CD14-positive monocyte (primary cell): ENCODE results near the gene MIAT. TPM values are rescaled to one million over a fixed set of nuclear protein-coding genes. Genes with fewer than 3 reads are reported as not detected.

Source experiments
- DNase-seq, 3 donors: peaks; one replicate each; pipeline ENCODE4 v3.0.0-alpha.2; 2011 to 2022
- H2AFZ ChIP-seq: 2 replicates; pipeline ENCODE4 v1.6.0; 2012; ENCODE audit warnings: mild to moderate bottlenecking, low read depth, low read length, inconsistent platforms; ENCODE audit not compliant: insufficient read depth, poor library complexity, severe bottlenecking
- H3K27ac ChIP-seq, 2 donors: 1 replicate in 1 of 2; 2 replicates in 1 of 2; pipeline ENCODE4 v1.5.1; 2012 to 2013; ENCODE audit warnings: low read length in 2 of 2, control low read depth in 1 of 2, inconsistent platforms in 1 of 2, low read depth in 1 of 2, mild to moderate bottlenecking in 1 of 2
- H3K27me3 ChIP-seq, 2 donors: one replicate each; pipeline versions ENCODE4 v1.6.0 to v1.6.1; 2011 to 2013; ENCODE audit warnings: low read length in 2 of 2; ENCODE audit not compliant: control insufficient read depth in 2 of 2, insufficient read depth in 2 of 2
- H3K36me3 ChIP-seq, 2 donors: replicated peaks in 1 of 2; 1 replicate in 1 of 2; 2 replicates in 1 of 2; pipeline versions ENCODE4 v1.5.1 to v1.6.1; 2012 to 2013; ENCODE audit warnings: low read length in 2 of 2, control low read depth in 1 of 2, inconsistent platforms in 1 of 2, mild to moderate bottlenecking in 1 of 2; ENCODE audit not compliant: insufficient read depth in 2 of 2, control insufficient read depth in 1 of 2
- H3K4me1 ChIP-seq, 2 donors: 1 replicate in 1 of 2; 2 replicates in 1 of 2; pipeline versions ENCODE4 v1.5.1 to v1.6.1; 2012 to 2013; ENCODE audit warnings: low read length in 2 of 2, control low read depth in 1 of 2, inconsistent platforms in 1 of 2, mild to moderate bottlenecking in 1 of 2, moderate library complexity in 1 of 2; ENCODE audit not compliant: insufficient read depth in 2 of 2, control insufficient read depth in 1 of 2
- H3K4me2 ChIP-seq: replicated peaks from 2 replicates; pipeline ENCODE3; 2012; ENCODE audit warnings: low read length, moderate library complexity, mild to moderate bottlenecking; ENCODE audit not compliant: poor library complexity, severe bottlenecking; ENCODE audit errors: extremely low read depth
- H3K4me3 ChIP-seq, 3 experiments: fragments of 200-600 bp in 1 of 3; sonication (generic) in 1 of 3; replicated peaks in 1 of 3; 1 replicate in 2 of 3; 2 replicates in 1 of 3; pipeline ENCODE4 v1.5.1; 2011 to 2013; ENCODE audit warnings: low read length in 3 of 3, mild to moderate bottlenecking in 3 of 3, control low read depth in 2 of 3, low read depth in 2 of 3, inconsistent platforms in 1 of 3, moderate library complexity in 1 of 3
- H3K79me2 ChIP-seq: 2 replicates; pipeline ENCODE4 v1.6.0; 2012; ENCODE audit warnings: mild to moderate bottlenecking, control low read depth, inconsistent platforms, low read length, moderate library complexity; ENCODE audit not compliant: insufficient read depth
- H3K9ac ChIP-seq: 2 replicates; pipeline ENCODE4 v1.6.0; 2017; ENCODE audit warnings: low read length, mild to moderate bottlenecking; ENCODE audit not compliant: insufficient read depth, poor library complexity, severe bottlenecking
- H3K9me3 ChIP-seq, 2 donors: replicated peaks in 1 of 2; 1 replicate in 1 of 2; 2 replicates in 1 of 2; pipeline versions ENCODE4 v1.5.1 to v1.6.1; 2012 to 2013; ENCODE audit warnings: low read length in 2 of 2, control low read depth in 1 of 2; ENCODE audit not compliant: control insufficient read depth in 1 of 2, insufficient read depth in 1 of 2
- H4K20me1 ChIP-seq: 2 replicates; pipeline ENCODE4 v1.6.0; 2012; ENCODE audit warnings: mild to moderate bottlenecking, low read length, control low read depth, moderate library complexity; ENCODE audit not compliant: insufficient read depth
- H3K27ac Mint-ChIP-seq, 7 donors: one replicate each; pipeline ENCODE4 v1.8.0; 2020; ENCODE audit warnings: mild to moderate bottlenecking in 7 of 7, mixed read lengths in 7 of 7, moderate library complexity in 6 of 7, inconsistent platforms in 2 of 7
- H3K27me3 Mint-ChIP-seq, 3 donors: one replicate each; pipeline ENCODE4 v1.8.0; 2021 to 2022; ENCODE audit warnings: low read depth in 3 of 3, mild to moderate bottlenecking in 3 of 3, mixed read lengths in 3 of 3, moderate library complexity in 3 of 3, inconsistent platforms in 1 of 3
- H3K36me3 Mint-ChIP-seq, 2 donors: one replicate each; pipeline ENCODE4 v1.8.0; 2020; ENCODE audit warnings: mixed read lengths in 2 of 2, inconsistent platforms in 1 of 2, mild to moderate bottlenecking in 1 of 2
- H3K4me1 Mint-ChIP-seq: one replicate; pipeline ENCODE4 v1.8.0; 2020; ENCODE audit warnings: mild to moderate bottlenecking, mixed read lengths
- H3K4me3 Mint-ChIP-seq, 2 donors: one replicate each; pipeline ENCODE4 v1.8.0; 2020; ENCODE audit warnings: mild to moderate bottlenecking in 2 of 2, mixed read lengths in 2 of 2, moderate library complexity in 1 of 2
- H3K9me3 Mint-ChIP-seq, 7 donors: one replicate each; pipeline ENCODE4 v1.8.0; 2020 to 2022; ENCODE audit warnings: mixed read lengths in 7 of 7, mild to moderate bottlenecking in 6 of 7, moderate library complexity in 6 of 7, inconsistent platforms in 2 of 7
- WGBS: methylation state at CpG from one replicate; pipeline ENCODE4 v1.1.5; 2013; ENCODE audit warnings: missing lambda C conversion rate; ENCODE audit not compliant: insufficient coverage; 5-methylcytosine and 5-hydroxymethylcytosine counted together
- intact Hi-C, 2 donors: fragments of 100-400 bp; cut with micrococcal nuclease; formaldehyde crosslinking; loops; one replicate each; pipeline versions ENCODE4 v1.15.0 to v1.15.1; 2023
- polyA plus RNA-seq, 3 donors: library from polyadenylated mRNA; depleted of rRNA in 1 of 3; unstranded in 2 of 3; stranded (reverse) in 1 of 3; fragments of 300-500 nt in 2 of 3; fragments of >200 nt in 1 of 3; fragmentation: Illumina TruSeq in 2 of 3; gene quantifications; 1 replicate in 2 of 3; 2 replicates in 1 of 3; pipeline ENCODE4 v1.2.3, GENCODE V29; 2012 to 2021
- TF ChIP-seq, protein P1 (sequence below): fragments of 200-600 bp; IDR thresholded peaks from one replicate; pipeline ENCODE4 v1.8.0; 2022; ENCODE audit warnings: antibody characterized with exemption, mild to moderate bottlenecking

MIAT gene
- polyA plus RNA-seq, 3 donors, result 0.02 to 0.17 (median 0.03) TPM

DNA sequence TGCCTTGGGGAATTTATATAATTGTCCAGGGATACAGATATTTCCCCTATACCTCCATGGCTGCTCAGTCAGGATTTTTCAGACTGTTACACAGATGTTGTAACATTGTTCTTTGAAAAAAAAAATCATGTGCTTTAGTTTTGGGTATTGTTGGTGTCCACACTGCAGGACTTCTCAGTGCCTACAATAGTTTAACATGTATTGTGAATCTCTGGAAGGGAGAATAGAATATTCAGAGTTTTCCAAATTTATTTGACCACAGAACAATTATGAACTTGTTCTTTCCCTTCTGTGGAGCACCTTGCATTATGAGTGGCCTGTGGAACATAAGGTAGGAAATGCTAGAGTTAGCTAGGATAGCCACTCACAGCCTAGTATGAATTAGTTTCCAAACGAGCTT, 21.1 kb upstream of the MIAT start:
- Histone ChIP-seq H3K4me1 (no peaks in the 10 kb centered on the region), H3K9me3 (no peaks in the 10 kb centered on the region), H3K27me3 (no peaks in the 10 kb centered on the region), H2AFZ (no peak overlapping the region), H4K20me1 (no peaks in the 10 kb centered on the region), H3K27ac (no peak overlapping the region), H3K9ac (no peak overlapping the region), H3K4me3 (no peak overlapping the region), H3K79me2 (no peaks in the 10 kb centered on the region), H3K36me3 (no peaks in the 10 kb centered on the region), H3K4me2 (no peak overlapping the region)
- no peak overlapping the region for H3K4me3 Mint-ChIP-seq
- DNase-seq, result no peak
- no peaks in the 10 kb centered on the region for H3K4me1 Mint-ChIP-seq
- H3K36me3 Mint-ChIP-seq, result no peaks in the 10 kb centered on the region
- no peak overlapping the region for H3K27ac Mint-ChIP-seq
- 100% methylated on average over 1 of the region's 1 CpG for WGBS
- H3K9me3 Mint-ChIP-seq, result no peaks in the 10 kb centered on the region
- intact Hi-C loops, result no loop called here
- H3K27me3 Mint-ChIP-seq, result peaks cover 2 to 6% (median 6%) of the 10 kb centered on the region in 3 donors
- TF ChIP-seq, protein P1, sequence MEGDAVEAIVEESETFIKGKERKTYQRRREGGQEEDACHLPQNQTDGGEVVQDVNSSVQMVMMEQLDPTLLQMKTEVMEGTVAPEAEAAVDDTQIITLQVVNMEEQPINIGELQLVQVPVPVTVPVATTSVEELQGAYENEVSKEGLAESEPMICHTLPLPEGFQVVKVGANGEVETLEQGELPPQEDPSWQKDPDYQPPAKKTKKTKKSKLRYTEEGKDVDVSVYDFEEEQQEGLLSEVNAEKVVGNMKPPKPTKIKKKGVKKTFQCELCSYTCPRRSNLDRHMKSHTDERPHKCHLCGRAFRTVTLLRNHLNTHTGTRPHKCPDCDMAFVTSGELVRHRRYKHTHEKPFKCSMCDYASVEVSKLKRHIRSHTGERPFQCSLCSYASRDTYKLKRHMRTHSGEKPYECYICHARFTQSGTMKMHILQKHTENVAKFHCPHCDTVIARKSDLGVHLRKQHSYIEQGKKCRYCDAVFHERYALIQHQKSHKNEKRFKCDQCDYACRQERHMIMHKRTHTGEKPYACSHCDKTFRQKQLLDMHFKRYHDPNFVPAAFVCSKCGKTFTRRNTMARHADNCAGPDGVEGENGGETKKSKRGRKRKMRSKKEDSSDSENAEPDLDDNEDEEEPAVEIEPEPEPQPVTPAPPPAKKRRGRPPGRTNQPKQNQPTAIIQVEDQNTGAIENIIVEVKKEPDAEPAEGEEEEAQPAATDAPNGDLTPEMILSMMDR, result no peak

DNA sequence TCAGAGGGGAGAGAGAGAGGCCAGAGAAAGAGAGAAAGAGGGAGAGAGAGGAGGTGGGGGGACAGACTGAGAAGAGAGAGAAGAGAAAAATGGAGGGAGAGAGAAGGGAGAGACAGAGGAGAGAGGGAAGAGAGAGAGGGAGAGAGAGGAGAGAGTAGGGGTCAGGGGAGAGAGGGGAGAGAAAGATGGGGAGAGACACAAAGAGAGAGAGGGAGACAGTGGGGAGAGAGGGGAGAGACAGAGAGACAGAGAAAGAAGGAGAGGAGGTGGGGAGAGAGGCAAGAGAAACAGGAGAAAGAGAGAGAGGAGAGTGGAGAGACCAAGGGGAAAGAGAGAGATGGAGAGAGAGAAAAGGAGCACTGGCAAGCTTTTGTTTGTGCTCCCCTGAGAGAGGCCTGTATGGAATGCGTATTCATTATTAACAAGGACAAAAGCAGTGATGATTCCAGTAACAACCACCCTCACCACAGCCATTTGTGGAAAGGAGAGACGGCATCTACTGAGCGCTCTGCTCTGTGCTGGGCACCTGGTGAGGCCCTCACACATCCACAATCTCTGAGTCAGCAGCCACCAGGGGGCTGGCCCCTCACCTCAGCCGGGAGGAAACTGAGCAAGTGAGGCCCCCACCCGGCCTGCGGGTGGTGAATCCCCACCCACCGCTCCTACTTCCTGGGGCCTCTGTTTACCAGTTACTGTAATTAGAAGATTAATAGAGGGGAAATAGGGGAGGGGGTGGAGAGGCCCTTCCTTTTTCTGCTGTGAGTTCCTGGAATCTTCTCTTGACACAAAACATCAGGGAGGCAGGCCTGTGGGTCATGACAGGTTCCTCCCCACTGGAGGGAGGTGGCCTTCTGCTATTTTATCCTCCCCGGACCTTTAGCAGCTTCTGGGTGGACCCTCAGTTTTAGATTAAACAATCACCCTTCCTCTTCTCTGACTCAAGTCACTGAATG, 14.6 kb upstream of the MIAT start:
- Mint-ChIP-seq H3K9me3 (no peaks in the 10 kb centered on the region), H3K4me1 (peaks cover 31% of the 10 kb centered on the region), H3K27ac (peak overlapping the region in 2 of 7 donors; percentile 33 to 57), H3K27me3 (peaks cover 2 to 10% (median 2%) of the 10 kb centered on the region in 3 donors), H3K4me3 (peak overlapping the region in 1 of 2 donors; percentile 35), H3K36me3 (no peaks in the 10 kb centered on the region)
- Histone ChIP-seq H2AFZ (peak overlapping the region; percentile 73), H3K4me3 (no peak overlapping the region), H3K4me1 (peaks cover 18 to 23% of the 10 kb centered on the region in 2 donors), H3K9me3 (no peaks in the 10 kb centered on the region), H3K9ac (no peak overlapping the region), H4K20me1 (no peaks in the 10 kb centered on the region), H3K79me2 (no peaks in the 10 kb centered on the region), H3K36me3 (no peaks in the 10 kb centered on the region), H3K27me3 (no peaks in the 10 kb centered on the region), H3K27ac (no peak overlapping the region), H3K4me2 (no peak overlapping the region)
- intact Hi-C loops, result no loop called here
- TF ChIP-seq, protein P1, result no peak
- DNase-seq, result no peak
- 0% methylated on average over 2 of the region's 8 CpGs for WGBS
